ENCODE measurements around the gene ENPP7. TPM values are rescaled to one million over a fixed set of nuclear protein-coding genes. Genes with fewer than 3 reads are reported as not detected.

Gene ENPP7
- polyA plus RNA-seq, 1 donor (not counting 4 experiments of a cell fraction or from before 2014, with no cell fraction given): not detected

GRCh38 chr17:79722787-79723186 is 8.0 kb upstream of the ENPP7 start:
- no peak overlapping the region for H3K9ac ChIP-seq (ENCODE audit: control insufficient read depth, extremely low read depth, insufficient read depth, low read length)
- DNase-seq (ENCODE audit: low read depth, low spot score): no peak
- dilution Hi-C loops (cut with MboI; ENCODE audit: extremely low pct_ligation_motif_present, low sequenced_read_pairs): no loop called here
- TF ChIP-seq EZH2 (IDR thresholded peaks at IDR 0.05; ENCODE audit: low read length) (no peak), CTCF (optimal IDR thresholded peaks at IDR 0.05 in 1 of 3, IDR thresholded peaks at IDR 0.05 in 1 of 3, conservative IDR thresholded peaks at IDR 0.05 in 1 of 3; ENCODE audit: extremely low read depth in 1 of 3, insufficient read depth in 2 of 3, low read length in 3 of 3) (no peak)
- FAIRE-seq: no peak
- H4K20me1 ChIP-seq (ENCODE audit: control insufficient read depth, extremely low read depth, insufficient read depth, low read length): no peaks in the 10 kb centered on the region
- no peak overlapping the region for H3K4me3 ChIP-seq (ENCODE audit: control insufficient read depth in 2 of 3, extremely low read depth in 1 of 3, insufficient read depth in 2 of 3, low read depth in 1 of 3, low read length in 3 of 3)
- no peaks in the 10 kb centered on the region for H3K9me1 ChIP-seq (ENCODE audit: control insufficient read depth, extremely low read depth, insufficient read depth, low read length)
- H3K36me3 ChIP-seq (ENCODE audit: control insufficient read depth in 2 of 2, extremely low read depth in 1 of 2, insufficient read depth in 2 of 2, low read length in 2 of 2): no peaks in the 10 kb centered on the region
- no peak overlapping the region for H3K4me2 ChIP-seq (ENCODE audit: control insufficient read depth, extremely low read depth, insufficient read depth, low read depth, low read length)
- H2AFZ ChIP-seq (ENCODE audit: control insufficient read depth, low read length): no peak overlapping the region
- H3K9me3 ChIP-seq (ENCODE audit: control insufficient read depth, low read depth, low read length): no peaks in the 10 kb centered on the region
- H3K4me1 ChIP-seq (ENCODE audit: control insufficient read depth, extremely low read depth, insufficient read depth, low read length): no peaks in the 10 kb centered on the region
- no peaks in the 10 kb centered on the region for H3K27me3 ChIP-seq (ENCODE audit: control insufficient read depth, extremely low read depth, insufficient read depth, low read length)
- H3K79me2 ChIP-seq (ENCODE audit: control insufficient read depth, insufficient read depth, low read length): no peaks in the 10 kb centered on the region
- no peak overlapping the region for H3K27ac ChIP-seq (ENCODE audit: control insufficient read depth, insufficient read depth, low read length)

GRCh38 chr17:79728169-79728907 is 2.4 kb upstream of the ENPP7 start:
- TF ChIP-seq CTCF (optimal IDR thresholded peaks at IDR 0.05 in 1 of 3, IDR thresholded peaks at IDR 0.05 in 1 of 3, conservative IDR thresholded peaks at IDR 0.05 in 1 of 3; ENCODE audit: extremely low read depth in 1 of 3, insufficient read depth in 2 of 3, low read length in 3 of 3) (no peak), EZH2 (IDR thresholded peaks at IDR 0.05; ENCODE audit: low read length) (no peak)
- peak; percentile 86 for FAIRE-seq
- no peak overlapping the region for H3K27ac ChIP-seq (ENCODE audit: control insufficient read depth, insufficient read depth, low read length)

More at GRCh38 chr17:79728169-79728907, 2.4 kb upstream of the ENPP7 start:
- Histone ChIP-seq H3K9me1 (ENCODE audit: control insufficient read depth, extremely low read depth, insufficient read depth, low read length) (no peaks in the 10 kb centered on the region), H3K27me3 (ENCODE audit: control insufficient read depth, extremely low read depth, insufficient read depth, low read length) (no peaks in the 10 kb centered on the region), H3K9me3 (ENCODE audit: control insufficient read depth, low read depth, low read length) (no peaks in the 10 kb centered on the region), H4K20me1 (ENCODE audit: control insufficient read depth, extremely low read depth, insufficient read depth, low read length) (no peaks in the 10 kb centered on the region), H3K79me2 (ENCODE audit: control insufficient read depth, insufficient read depth, low read length) (no peaks in the 10 kb centered on the region), H3K4me2 (ENCODE audit: control insufficient read depth, extremely low read depth, insufficient read depth, low read depth, low read length) (peak overlapping the region; percentile 64), H3K9ac (ENCODE audit: control insufficient read depth, extremely low read depth, insufficient read depth, low read length) (no peak overlapping the region), H3K4me1 (ENCODE audit: control insufficient read depth, extremely low read depth, insufficient read depth, low read length) (no peaks in the 10 kb centered on the region), H3K4me3 (ENCODE audit: control insufficient read depth in 2 of 3, extremely low read depth in 1 of 3, insufficient read depth in 2 of 3, low read depth in 1 of 3, low read length in 3 of 3) (peak overlapping the region in 1 of 3 experiments; percentile 51), H3K36me3 (ENCODE audit: control insufficient read depth in 2 of 2, extremely low read depth in 1 of 2, insufficient read depth in 2 of 2, low read length in 2 of 2) (no peaks in the 10 kb centered on the region), H2AFZ (ENCODE audit: control insufficient read depth, low read length) (peak overlapping the region; percentile 46)
- peak; percentile 75 for DNase-seq (ENCODE audit: low read depth, low spot score)
- dilution Hi-C loops (cut with MboI; ENCODE audit: extremely low pct_ligation_motif_present, low sequenced_read_pairs): no loop called here
